Upper lobe of right lung (tissue), 1 donor: ENCODE data around the gene TP53BP2. TPM values are rescaled to one million over a fixed set of nuclear protein-coding genes. Genes with fewer than 3 reads are reported as not detected.

Experiments
- ATAC-seq: fragments of 200-7000 bp; cut with Tn5 transposase; one replicate; pipeline ENCODE4 v1.9.1; 2020; ENCODE audit warnings: mild to moderate bottlenecking, moderate library complexity
- DNase-seq: peaks from one replicate; pipeline ENCODE4 v3.0.0-alpha.2; 2020
- H3K27ac ChIP-seq: fragments of 200-600 bp; one replicate; pipeline ENCODE4 v1.8.0; 2022
- H3K27me3 ChIP-seq: fragments of 200-600 bp; one replicate; pipeline ENCODE4 v1.8.0; 2022; ENCODE audit warnings: mild to moderate bottlenecking
- H3K36me3 ChIP-seq: fragments of 200-600 bp; one replicate; pipeline ENCODE4 v1.8.0; 2022
- H3K4me1 ChIP-seq: fragments of 200-600 bp; one replicate; pipeline ENCODE4 v1.8.0; 2022
- H3K4me3 ChIP-seq: fragments of 200-600 bp; one replicate; pipeline ENCODE4 v1.8.0; 2022; ENCODE audit warnings: mild to moderate bottlenecking
- H3K9me3 ChIP-seq: fragments of 200-600 bp; one replicate; pipeline ENCODE4 v1.8.0; 2022
- CTCF ChIP-seq: fragments of 200-600 bp; IDR thresholded peaks from one replicate; pipeline ENCODE4 v1.8.0; 2022; ENCODE audit warnings: antibody characterized with exemption
- intact Hi-C: fragments of 100-400 bp; cut with DNase I; formaldehyde crosslinking; loops from one replicate; pipeline ENCODE4 v1.11.0; 2022
- total RNA-seq: library from RNA; stranded (reverse); fragmentation: NEBNext Ultra II Directional; extraction: Animal tissue kit (Norgen Biotek cat#: 25700); gene quantifications from one replicate; pipeline ENCODE4 v1.2.1, GENCODE V29; 2021
- donor health status: DM: no; HTN: yes; CAD: no; lungs with severe emphysema.

Gene TP53BP2
- total RNA-seq, 1 donor from 2014 or later, result 64.4 TPM

DNA sequence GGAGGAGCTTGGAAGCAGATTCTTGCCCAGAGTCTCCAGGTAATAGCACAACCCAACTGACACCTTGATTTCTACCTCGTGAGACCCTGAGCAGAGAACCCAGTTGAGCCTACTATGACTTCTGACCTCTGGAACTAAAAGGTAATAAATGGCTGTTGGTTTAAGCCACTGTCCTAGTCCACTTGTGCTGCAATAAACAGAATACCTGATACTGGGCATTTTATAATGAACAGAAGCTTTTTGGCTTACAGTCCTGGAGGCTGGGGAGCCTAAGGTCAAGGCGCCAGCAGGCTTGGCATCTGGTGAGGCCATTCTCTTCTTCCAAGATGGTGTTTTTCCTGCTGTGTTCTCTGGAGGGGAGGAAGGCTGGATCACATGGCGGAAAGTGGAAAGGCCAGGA lies 39.9 kb upstream of the TP53BP2 start:
- Histone ChIP-seq H3K9me3 (no peaks in the 10 kb centered on the region), H3K4me1 (no peaks in the 10 kb centered on the region), H3K27me3 (no peaks in the 10 kb centered on the region), H3K27ac (no peak overlapping the region), H3K36me3 (no peaks in the 10 kb centered on the region), H3K4me3 (no peak overlapping the region)
- DNase-seq (no peak), ATAC-seq (no peak)
- no peak for TF ChIP-seq CTCF
- intact Hi-C loops, result no loop called here

DNA sequence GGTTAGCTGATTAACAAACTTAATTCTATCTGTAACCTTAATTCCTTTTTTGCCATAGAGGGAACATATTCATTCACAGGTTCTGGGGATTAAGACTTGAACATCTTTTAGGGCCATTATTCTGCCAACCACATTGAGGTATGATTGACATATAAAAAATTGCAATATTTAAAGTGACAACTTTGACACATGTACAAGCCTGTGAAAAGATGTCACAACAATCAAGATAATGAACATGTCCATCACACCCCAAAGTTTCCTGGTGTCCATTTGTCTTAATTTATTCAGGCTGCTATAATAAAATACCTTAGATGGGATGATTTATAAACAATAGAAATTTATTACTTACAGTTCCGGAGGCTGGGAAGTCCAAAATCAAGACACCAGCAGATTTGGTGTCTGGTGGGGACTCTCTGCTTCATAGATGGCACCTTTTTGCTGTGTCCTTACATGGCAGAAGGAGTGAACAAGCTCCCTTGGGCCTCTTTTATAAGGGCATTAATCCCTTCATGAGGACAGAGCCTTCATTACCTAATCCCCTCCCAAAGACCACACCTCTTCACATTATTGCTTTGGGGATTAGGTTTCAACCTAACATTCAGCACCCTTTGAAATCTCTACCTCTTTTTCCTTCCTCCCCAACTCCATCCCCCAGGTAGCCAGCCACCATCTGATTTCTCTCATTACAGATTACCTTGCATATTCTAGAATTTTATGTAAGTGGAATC lies 33.0 kb upstream of the TP53BP2 start:
- no peaks in the 10 kb centered on the region for H3K36me3 ChIP-seq
- no peak overlapping the region for H3K4me3 ChIP-seq
- H3K4me1 ChIP-seq, result no peaks in the 10 kb centered on the region
- no peak for DNase-seq
- intact Hi-C loops, result no loop called here
- no peak overlapping the region for H3K27ac ChIP-seq
- TF ChIP-seq CTCF, result no peak
- H3K9me3 ChIP-seq, result no peaks in the 10 kb centered on the region
- H3K27me3 ChIP-seq, result no peaks in the 10 kb centered on the region
- no peak for ATAC-seq

GRCh38 chr1:223877804-223878203 lies 32.1 kb upstream of the TP53BP2 start:
- Histone ChIP-seq H3K4me3 (no peak overlapping the region), H3K36me3 (no peaks in the 10 kb centered on the region), H3K9me3 (no peaks in the 10 kb centered on the region), H3K27me3 (no peaks in the 10 kb centered on the region), H3K27ac (no peak overlapping the region), H3K4me1 (no peaks in the 10 kb centered on the region)
- intact Hi-C loops, result no loop called here
- no peak for DNase-seq
- ATAC-seq, result no peak
- TF ChIP-seq CTCF, result no peak

DNA sequence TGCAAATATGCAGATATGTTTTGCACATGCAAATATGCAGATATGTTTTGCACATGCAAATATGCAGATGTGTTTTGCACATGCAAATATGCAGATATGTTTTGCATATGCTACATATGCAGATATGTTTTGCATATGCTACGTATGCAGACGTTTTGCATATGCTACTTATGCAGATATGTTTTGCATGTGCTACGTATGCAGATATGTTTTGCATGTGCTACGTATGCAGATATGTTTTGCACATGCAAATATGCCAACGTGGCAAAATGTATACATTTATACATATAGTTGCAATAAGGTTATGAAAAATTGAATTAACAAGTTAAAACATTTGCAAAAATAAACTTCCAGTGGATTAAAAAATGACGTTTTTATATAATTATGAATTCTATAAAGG lies 30.8 kb upstream of the TP53BP2 start:
- H3K27ac ChIP-seq, result no peak overlapping the region
- no peak overlapping the region for H3K4me3 ChIP-seq
- no peak for TF ChIP-seq CTCF
- no peaks in the 10 kb centered on the region for H3K9me3 ChIP-seq
- intact Hi-C loops, result no loop called here
- H3K4me1 ChIP-seq, result no peaks in the 10 kb centered on the region
- H3K27me3 ChIP-seq, result no peaks in the 10 kb centered on the region
- DNase-seq (no peak), ATAC-seq (no peak)
- no peaks in the 10 kb centered on the region for H3K36me3 ChIP-seq

DNA sequence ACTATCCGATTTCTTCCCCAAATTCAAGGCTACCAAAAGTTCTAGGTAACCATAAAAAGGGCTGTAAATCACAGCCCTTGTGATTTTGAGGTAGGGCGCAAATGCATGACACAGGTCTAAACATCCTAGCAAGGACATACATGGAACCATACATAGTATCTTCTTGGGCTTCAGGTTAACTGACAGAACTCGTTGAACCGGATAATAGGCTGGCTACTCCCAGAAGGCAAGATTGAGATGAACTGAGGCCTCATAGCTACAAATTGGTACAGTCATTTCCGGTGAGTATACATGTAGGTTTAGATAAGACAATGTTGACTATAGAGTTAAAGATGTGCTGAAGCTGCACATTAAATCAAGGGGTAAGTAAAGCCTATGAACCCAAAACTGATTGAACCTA lies 27.3 kb upstream of the TP53BP2 start:
- no peak for TF ChIP-seq CTCF
- DNase-seq (no peak), ATAC-seq (no peak)
- H3K27me3 ChIP-seq, result no peaks in the 10 kb centered on the region
- no peak overlapping the region for H3K27ac ChIP-seq
- no peaks in the 10 kb centered on the region for H3K36me3 ChIP-seq
- intact Hi-C loops, result no loop called here
- no peaks in the 10 kb centered on the region for H3K4me1 ChIP-seq
- no peaks in the 10 kb centered on the region for H3K9me3 ChIP-seq
- H3K4me3 ChIP-seq, result no peak overlapping the region
